ENCODE data around the gene GRIA4.
"Not testable (repeated sequence)": the region's sequence is repeated elsewhere in the genome, so short reads cannot be mapped to it uniquely, and the experiment has no call there.

GRIA4 gene

GRCh38 chr11:105923807-105924206 is 313.9 kb downstream of the GRIA4 start:
- DNase-seq (ENCODE audit: low spot score) = no peak

GRCh38 chr11:105929084-105929955 is 319.4 kb downstream of the GRIA4 start:
- DNase-seq (ENCODE audit: low spot score) = no peak

DNA sequence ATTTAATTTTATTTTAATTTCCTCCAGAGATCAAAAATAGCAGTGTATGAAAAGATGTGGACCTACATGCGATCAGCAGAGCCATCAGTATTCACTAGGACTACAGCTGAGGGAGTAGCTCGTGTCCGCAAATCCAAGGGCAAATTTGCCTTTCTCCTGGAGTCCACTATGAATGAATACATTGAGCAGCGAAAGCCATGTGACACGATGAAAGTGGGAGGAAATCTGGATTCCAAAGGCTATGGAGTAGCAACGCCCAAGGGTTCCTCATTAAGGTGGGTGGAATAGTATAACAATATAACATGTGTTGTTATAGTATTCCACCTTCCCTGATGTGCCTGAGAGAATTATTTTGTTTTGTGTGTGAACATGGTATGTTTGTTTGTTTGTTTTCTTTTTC is 323.8 kb downstream of the GRIA4 start:
- DNase-seq (ENCODE audit: low spot score) = no peak

GRCh38 chr11:105935791-105936190 is 325.9 kb downstream of the GRIA4 start:
- no peak for DNase-seq (ENCODE audit: low spot score)

GRCh38 chr11:105937331-105937730 is 327.5 kb downstream of the GRIA4 start:
- DNase-seq (ENCODE audit: low spot score) = no peak

DNA sequence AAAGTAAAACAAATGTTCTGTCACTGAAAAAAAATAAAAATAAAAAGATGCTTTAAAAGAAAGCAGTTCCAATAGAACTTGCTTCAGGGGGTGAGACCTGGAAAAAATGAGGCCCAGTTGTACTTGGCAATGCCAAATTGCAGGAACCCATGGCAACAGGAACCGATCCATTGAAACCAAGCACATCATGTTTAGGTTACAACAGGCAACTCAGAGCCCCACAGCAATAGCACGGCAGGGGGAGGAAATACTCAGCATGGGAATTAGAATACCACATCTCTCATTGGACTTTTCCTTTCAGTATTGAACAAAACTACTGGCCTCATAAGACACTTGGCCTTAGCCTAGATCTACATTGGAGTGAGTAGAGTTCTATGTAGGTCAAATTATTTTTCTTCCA is 327.9 kb downstream of the GRIA4 start:
- DNase-seq (ENCODE audit: low spot score) = no peak

- DNase-seq (ENCODE audit: low spot score) = no peak
These were observed 333.0 kb downstream of the GRIA4 start for GRCh38 chr11:105942921-105943320.

DNA sequence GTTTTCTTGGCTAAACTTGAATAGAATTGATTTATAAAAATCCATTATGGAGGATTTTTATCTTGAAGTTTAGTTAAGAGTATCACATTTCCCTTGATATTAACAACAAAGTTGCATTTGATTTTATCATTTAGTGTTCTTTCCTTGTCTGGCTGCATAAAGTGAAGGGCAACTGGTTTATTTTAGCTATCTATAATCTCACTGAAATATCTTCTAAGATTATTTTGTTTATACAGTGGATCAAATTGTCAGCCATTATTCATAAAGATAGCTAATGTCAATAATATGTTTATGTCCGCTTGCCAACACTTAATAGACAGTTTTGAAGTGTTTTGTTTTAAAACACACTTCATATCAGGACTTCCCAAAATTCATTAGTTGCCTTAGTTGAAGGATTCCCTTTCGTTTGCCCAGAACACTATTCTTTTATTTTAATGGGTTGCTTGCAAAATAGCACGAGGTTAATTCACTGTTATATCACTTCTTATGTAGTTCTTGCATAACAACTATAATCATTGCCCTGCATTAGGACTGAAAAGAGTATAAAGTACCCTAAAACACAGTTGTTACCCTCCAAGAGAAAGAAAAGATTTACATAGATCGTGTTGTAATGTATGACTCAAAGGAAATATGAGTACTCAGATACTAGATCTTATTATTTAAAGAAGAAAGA is 339.2 kb downstream of the GRIA4 start:
- DNase-seq (ENCODE audit: low spot score) = no peak

- no peak for DNase-seq (ENCODE audit: low spot score)
These were observed 344.0 kb downstream of the GRIA4 start for GRCh38 chr11:105953886-105954285.

GRCh38 chr11:105960252-105961245 is 350.7 kb downstream of the GRIA4 start:
- no peak for DNase-seq (ENCODE audit: low spot score)

DNA sequence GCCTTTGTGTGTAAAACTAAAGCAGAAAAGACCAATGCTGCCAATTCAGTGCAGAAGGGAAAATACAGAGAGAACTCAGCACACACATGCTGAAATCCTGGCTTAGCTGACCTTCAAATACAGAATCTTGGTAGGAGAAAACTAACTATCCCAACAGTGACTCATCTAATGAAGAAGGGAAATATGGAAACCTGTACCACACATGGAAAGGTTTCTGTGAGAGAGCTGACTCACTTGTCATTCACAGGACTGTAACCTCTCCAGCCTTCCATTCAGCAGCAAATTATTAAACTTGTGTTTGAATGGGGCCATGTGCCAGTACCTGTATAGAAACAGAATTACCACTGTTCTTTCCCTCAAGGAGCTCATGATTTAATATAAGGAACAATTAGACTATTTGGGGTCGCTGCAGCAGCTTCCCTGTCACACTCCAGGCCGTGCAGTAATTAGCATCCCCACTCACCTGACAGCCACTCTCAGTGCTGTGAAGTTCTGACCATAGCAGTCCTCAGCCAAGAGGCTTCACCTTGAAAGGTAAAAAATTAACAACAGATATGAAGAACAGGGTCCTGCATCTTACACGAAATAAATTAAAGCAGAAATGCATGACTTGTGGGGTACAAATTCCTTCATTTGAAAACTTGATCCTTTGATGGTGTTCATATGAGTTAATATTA is 358.3 kb downstream of the GRIA4 start:
- DNase-seq (ENCODE audit: low spot score) = no peak

GRCh38 chr11:105969756-105970155 is 359.9 kb downstream of the GRIA4 start:
- DNase-seq (ENCODE audit: low spot score) = no peak

GRCh38 chr11:105975128-105975527 is 365.3 kb downstream of the GRIA4 start:
- DNase-seq (ENCODE audit: low spot score) = no peak

DNA sequence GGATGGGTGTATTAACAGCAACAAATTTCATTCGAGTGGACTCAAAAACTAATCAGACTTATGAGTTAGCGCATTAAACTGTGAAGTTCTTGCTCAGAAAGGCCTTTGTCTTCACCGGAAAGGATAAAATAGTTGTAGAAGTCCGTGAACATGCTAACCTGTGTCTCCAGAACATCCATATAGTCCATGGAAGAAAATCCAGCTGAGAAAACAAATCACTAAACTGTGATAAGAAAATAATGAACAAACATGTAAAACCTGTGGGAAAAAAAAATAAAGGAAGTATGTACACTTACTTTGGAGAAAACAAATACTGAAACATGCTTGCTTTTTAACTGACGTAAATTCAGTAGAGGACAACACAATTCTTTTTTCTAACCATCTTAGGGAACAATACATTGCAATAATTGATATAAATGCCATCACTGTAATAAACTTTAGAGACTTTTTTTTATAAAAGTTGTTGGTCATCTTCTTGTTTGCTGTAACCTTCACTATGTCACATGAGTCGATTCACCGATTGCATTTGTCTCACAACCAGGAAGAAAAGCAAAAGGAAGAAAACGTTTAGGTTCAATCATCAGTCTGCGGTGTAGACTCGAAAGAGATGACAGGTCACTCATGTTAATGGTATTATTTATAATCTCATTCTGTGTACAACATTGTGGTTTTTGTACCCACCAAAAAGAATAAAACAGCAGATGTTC is 370.3 kb downstream of the GRIA4 start:
- no peak for DNase-seq (ENCODE audit: low spot score)

DNA sequence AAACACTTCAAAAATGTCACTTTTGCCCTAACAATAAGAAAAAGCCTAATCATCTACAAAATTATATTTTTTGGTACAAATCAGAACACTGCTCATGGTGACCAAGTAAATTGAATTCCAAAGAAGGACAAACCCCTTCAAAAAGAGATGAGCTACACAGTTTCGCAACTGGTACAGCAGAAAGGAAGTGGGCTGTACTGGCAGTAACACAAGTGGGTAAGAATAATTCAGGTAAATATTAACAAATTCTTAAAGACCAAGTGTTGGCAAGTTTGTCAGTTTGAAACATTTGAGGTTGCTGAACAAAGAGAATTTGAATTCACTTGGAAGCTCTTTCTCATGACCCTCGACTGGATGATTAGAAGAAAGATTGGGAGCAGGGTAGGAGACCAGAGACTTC is 376.7 kb downstream of the GRIA4 start:
- no peak for DNase-seq (ENCODE audit: low spot score)

GRCh38 chr11:105988197-105988596 is 378.3 kb downstream of the GRIA4 start:
- DNase-seq (ENCODE audit: low spot score) = no peak

DNA sequence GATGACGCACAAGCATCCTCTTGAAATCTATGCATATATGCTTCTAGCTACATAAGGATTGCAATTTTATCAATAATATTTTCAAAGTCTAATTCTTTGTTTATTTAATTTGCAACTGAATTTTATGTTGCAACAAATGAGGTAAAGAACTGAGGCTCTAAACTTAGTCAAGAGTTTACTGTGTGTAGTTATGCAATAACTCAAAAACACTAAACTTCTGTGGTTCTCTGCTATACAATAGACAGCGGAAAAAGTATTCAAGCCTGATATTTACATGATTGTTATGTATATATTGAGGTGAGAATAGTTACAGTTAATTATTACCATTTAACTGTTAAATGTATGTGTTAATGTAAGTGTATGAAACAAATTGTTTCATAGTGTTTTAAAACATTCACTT is 379.3 kb downstream of the GRIA4 start:
- no peak for DNase-seq (ENCODE audit: low spot score)

- DNase-seq (ENCODE audit: low spot score) = no peak
These were observed 382.0 kb downstream of the GRIA4 start for GRCh38 chr11:105991888-105992287.

DNA sequence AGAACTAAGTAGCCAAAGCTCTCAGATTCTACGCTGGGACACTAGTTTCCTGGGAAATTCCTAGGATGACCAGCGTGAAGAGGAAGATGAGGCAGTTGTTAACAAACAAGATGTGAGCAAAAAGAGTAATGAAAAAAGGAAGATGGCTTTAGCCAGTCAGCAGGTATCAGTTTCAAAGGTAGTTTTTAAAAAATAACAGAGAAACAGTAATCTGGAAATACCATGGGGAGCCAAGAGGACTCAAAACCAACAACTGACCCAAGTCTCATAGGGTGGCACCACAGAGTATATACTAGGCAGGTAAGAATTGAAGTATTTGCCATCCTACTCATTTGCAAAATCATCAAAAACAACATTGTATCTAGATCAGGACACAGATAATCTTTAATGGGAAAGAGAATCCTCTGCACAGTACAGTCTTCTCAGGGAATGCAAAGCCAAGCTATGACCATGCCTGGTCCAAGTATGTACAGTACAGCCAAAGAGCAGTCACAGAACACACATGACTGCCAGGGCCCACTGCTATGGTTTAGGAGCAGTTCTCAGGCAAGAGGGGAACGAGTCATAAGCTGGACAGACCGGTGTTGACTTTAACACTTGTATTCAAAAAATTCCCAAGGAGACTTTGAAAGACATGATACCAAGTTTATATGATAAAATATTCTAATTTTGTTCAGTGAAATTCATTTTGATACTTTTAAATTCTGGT is 391.6 kb downstream of the GRIA4 start:
- no peak for DNase-seq (ENCODE audit: low spot score)

DNA sequence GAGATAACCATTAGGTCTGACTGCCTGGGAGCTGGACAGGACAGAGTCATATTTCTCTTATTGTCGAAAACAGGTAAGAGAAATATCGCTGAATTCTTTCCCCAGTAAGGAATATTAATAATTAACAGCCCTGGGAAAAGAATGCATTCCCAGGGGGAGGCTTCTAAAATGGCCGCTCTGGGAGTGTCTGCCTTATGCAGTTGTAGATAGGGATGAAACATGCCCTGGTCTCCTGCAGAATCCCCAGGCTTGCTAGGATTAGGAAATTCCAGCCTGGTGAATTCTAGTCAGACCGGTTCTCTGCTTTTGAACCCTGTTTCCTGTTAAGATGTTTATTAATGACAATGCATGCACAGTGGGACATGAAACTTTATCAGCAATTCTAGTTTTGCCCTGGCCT is 393.2 kb downstream of the GRIA4 start:
- not testable (repeated sequence) for DNase-seq (ENCODE audit: low spot score)
